GM18858 (cell line): ENCODE data around the gene LDHD.
A peak's percentile ranks its signal among the peaks of the same experiment; 100 is the strongest.

ENCODE experiments used
- ATAC-seq: cut with Tn5 transposase; IDR thresholded peaks from one replicate; pipeline ENCODE4 v1.9.1; 2021; ENCODE audit not compliant: unreplicated experiment

LDHD gene

GRCh38 chr16:75114946-75115825 is 1.4 kb downstream of the LDHD start:
- ATAC-seq, result no peak

GRCh38 chr16:75114179-75114945 is 2.2 kb downstream of the LDHD start:
- no peak for ATAC-seq

GRCh38 chr16:75113541-75114121 is 2.9 kb downstream of the LDHD start:
- ATAC-seq, result no peak

- no peak for ATAC-seq
Observed at GRCh38 chr16:75112734-75113491, 3.7 kb downstream of the LDHD start.

GRCh38 chr16:75111961-75112733 is 4.4 kb downstream of the LDHD start:
- ATAC-seq, result no peak

GRCh38 chr16:75111514-75111940 is 5.1 kb downstream of the LDHD start:
- no peak for ATAC-seq

- ATAC-seq, result peak; percentile 54
Observed at GRCh38 chr16:75110637-75111513, 5.7 kb downstream of the LDHD start.

- no peak for ATAC-seq
Observed at GRCh38 chr16:75109732-75110243, 6.8 kb downstream of the LDHD start.

- ATAC-seq, result peak; percentile 37
Observed at GRCh38 chr16:75108792-75109731, 7.5 kb downstream of the LDHD start.

GRCh38 chr16:75107505-75107904 is 9.1 kb downstream of the LDHD start:
- ATAC-seq, result no peak

- no peak for ATAC-seq
Observed at GRCh38 chr16:75106351-75107274, 10.0 kb downstream of the LDHD start.

GRCh38 chr16:75105306-75106061 is 11.1 kb downstream of the LDHD start:
- ATAC-seq, result no peak

- no peak for ATAC-seq
Observed at GRCh38 chr16:75104836-75105235, 11.7 kb downstream of the LDHD start.

GRCh38 chr16:75103994-75104393 is 12.6 kb downstream of the LDHD start:
- no peak for ATAC-seq

- ATAC-seq, result no peak
Observed at GRCh38 chr16:75102595-75102994, 14.0 kb downstream of the LDHD start.

GRCh38 chr16:75101635-75102034 is 14.9 kb downstream of the LDHD start:
- ATAC-seq, result no peak
